PC-9 (cell line): ENCODE data around the gene PIGN. TPM values are rescaled to one million over a fixed set of nuclear protein-coding genes. Genes with fewer than 3 reads are reported as not detected.
A peak's percentile ranks its signal among the peaks of the same experiment; 100 is the strongest.

Experiments used
- Bru-seq: library from RNA; stranded (reverse); fragments of 400-500 nt; gene quantifications from one replicate; lab custom pipeline; 2021; lab: Mats Ljungman, UMichigan
- BruChase-seq, 2 experiments: library from RNA; stranded (reverse); fragments of 400-500 nt; gene quantifications; one replicate each; lab custom pipeline; 2021; lab: Mats Ljungman, UMichigan
- BruUV-seq: library from RNA; stranded (reverse); fragments of 400-500 nt; replicated peaks from 2 replicates; lab custom pipeline; 2021; lab: Mats Ljungman, UMichigan
- CTCF ChIA-PET: fragments of 300-600 bp; sonication (Branson Sonifier 250); formaldehyde crosslinking; loops from one replicate; lab custom pipeline; 2022; ENCODE audit warnings: antibody characterized with exemption; lab: Charles Lee
- POLR2A ChIA-PET: fragments of 300-600 bp; sonication (Branson Sonifier 250); formaldehyde crosslinking; loops from one replicate; lab custom pipeline; 2022; ENCODE audit warnings: antibody characterized with exemption; ENCODE audit not compliant: unreplicated experiment; lab: Charles Lee
- DNase-seq, 2 experiments: peaks; one replicate each; pipeline versions ENCODE4 v3.0.0 to v3.0.0-alpha.2; 2015 to 2022; ENCODE audit warnings: mixed read lengths in 1 of 2
- H2AFZ ChIP-seq: fragments of 200-600 bp; sonication (generic); 2 replicates; pipeline ENCODE4 v1.8.1; 2017; ENCODE audit warnings: antibody characterized with exemption
- H3F3A ChIP-seq: fragments of 200-600 bp; sonication (generic); 2 replicates; pipeline ENCODE4 v1.8.1; 2017; ENCODE audit warnings: antibody characterized with exemption, mild to moderate bottlenecking, low read depth; ENCODE audit not compliant: insufficient read depth
- H3K27ac ChIP-seq: fragments of 200-600 bp; sonication (generic); 2 replicates; pipeline ENCODE4 v1.6.1; 2016; ENCODE audit warnings: mixed run types
- H3K27me3 ChIP-seq: fragments of 200-600 bp; sonication (generic); 2 replicates; pipeline ENCODE4 v1.6.1; 2016; ENCODE audit warnings: low read depth, mixed run types; ENCODE audit not compliant: insufficient read depth
- H3K36me3 ChIP-seq: fragments of 200-600 bp; sonication (generic); 2 replicates; pipeline ENCODE4 v1.6.1; 2016; ENCODE audit warnings: low read depth, mixed run types
- H3K4me1 ChIP-seq: fragments of 200-600 bp; sonication (generic); replicated peaks from 2 replicates; pipeline ENCODE4 v1.6.1; 2016; ENCODE audit warnings: mixed run types; ENCODE audit not compliant: insufficient read depth
- H3K4me2 ChIP-seq: fragments of 200-600 bp; sonication (generic); 2 replicates; pipeline ENCODE4 v1.6.1; 2017; ENCODE audit warnings: mixed run types
- H3K4me3 ChIP-seq: fragments of 200-600 bp; sonication (generic); 2 replicates; pipeline ENCODE4 v1.6.1; 2016; ENCODE audit warnings: mixed run types
- H3K79me2 ChIP-seq: fragments of 200-600 bp; sonication (generic); 2 replicates; pipeline ENCODE4 v1.6.1; 2017; ENCODE audit warnings: low read depth, mixed run types
- H3K9me2 ChIP-seq: fragments of 200-600 bp; sonication (generic); 2 replicates; pipeline ENCODE4 v1.8.1; 2017; ENCODE audit warnings: mild to moderate bottlenecking; ENCODE audit not compliant: insufficient read depth
- H3K9me3 ChIP-seq: fragments of 200-600 bp; sonication (generic); 2 replicates; pipeline ENCODE4 v1.8.1; 2016; ENCODE audit warnings: low read depth; ENCODE audit not compliant: insufficient read depth
- H4K20me1 ChIP-seq: fragments of 200-600 bp; sonication (generic); 2 replicates; pipeline ENCODE4 v1.8.1; 2017; ENCODE audit not compliant: insufficient read depth
- CTCF ChIP-seq: fragments of 200-600 bp; sonication (generic); conservative IDR thresholded peaks from 2 replicates; pipeline ENCODE4 v1.6.1; 2017; ENCODE audit warnings: mixed run types, antibody characterized with exemption, mild to moderate bottlenecking, moderate library complexity
- EZH2 ChIP-seq: fragments of 200-600 bp; sonication (generic); IDR thresholded peaks from 2 replicates; pipeline ENCODE4 v1.8.0; 2017; ENCODE audit warnings: antibody characterized with exemption, low read depth
- intact Hi-C: fragments of 100-400 bp; cut with micrococcal nuclease; formaldehyde crosslinking; loops from one replicate; pipeline ENCODE4 v1.10.0; 2022; ENCODE audit not compliant: unreplicated experiment
- long read RNA-seq: library from polyadenylated mRNA; stranded (forward); transcript quantifications from one replicate; pipeline ENCODE4 v2.0.0, GENCODE V29; 2022
- total RNA-seq: library from RNA; stranded (reverse); gene quantifications from 2 replicates; pipeline ENCODE4 v1.2.3, GENCODE V29; 2021

The PIGN gene
- 14.6 and 20.3 TPM in 2 replicates for total RNA-seq
- Bru-seq, nascent RNA = percentile 62 among the genes with signal in this experiment
- percentile 74 among the genes with signal in this experiment for BruChase-seq, experiment 1, labeled RNA remaining after a 2-hour chase
- percentile 58 among the genes with signal in this experiment for BruChase-seq, experiment 2, labeled RNA remaining after a 6-hour chase
- long read RNA-seq, full-length matches to known transcripts = 10 of 17 reads
- long read RNA-seq, partial matches to known transcripts = 2 of 17 reads
- long read RNA-seq, other reads (novel, unspliced or antisense) = 5 of 17 reads

GRCh38 chr18:62186774-62187542 is at the start of gene PIGN, which contains the start of gene RELCH:
TSS of gene PIGN (minus strand) at chr18:62187056. CDS start at chr18:62161353, 25,703 bp downstream.
TSS of gene RELCH (plus strand) at chr18:62187255. CDS start at chr18:62187506, 251 bp downstream.
- BruUV-seq = no TSS peak
- Histone ChIP-seq H3K9me2 (no peaks in the 10 kb centered on the region), H3K36me3 (0 out of 2 replicates have a peak, but pooled peaks cover 9% of the 10 kb centered on the region), H3F3A (peaks cover 8% of the 10 kb centered on the region), H3K4me2 (peak within 1 kb of the TSS; percentile 92), H3K79me2 (peaks cover 68% of the 10 kb centered on the region), H3K27me3 (no peaks in the 10 kb centered on the region), H2AFZ (peak within 1 kb of the TSS; percentile 99), H3K27ac (peak within 1 kb of the TSS; percentile 76), H3K4me3 (peak within 1 kb of the TSS; percentile 92), H3K9me3 (no peaks in the 10 kb centered on the region), H3K4me1 (peaks cover 42% of the 10 kb centered on the region), H4K20me1 (peaks cover 14% of the 10 kb centered on the region)
- ChIA-PET POLR2A (interaction anchor here (0.5 to 0.7 kb wide), 4 partner anchors 47 to 834 kb away, joined by 3 to 5 read pairs (median 4); partner anchors contain the start of gene ZCCHC2), CTCF (interaction anchor here (0.7 kb wide), 1 partner anchor 481 kb away, joined by 5 read pairs; no protein-coding TSS in a partner anchor)
- DNase-seq = peak; percentile 89 to 96
- intact Hi-C loops = loop anchor here (5.0 to 10.0 kb wide), 2 partner anchors 140 to 528 kb away; partner anchors contain the start of genes PHLPP1 and TNFRSF11A
- TF ChIP-seq CTCF = no peak
- no peak for TF ChIP-seq EZH2

DNA sequence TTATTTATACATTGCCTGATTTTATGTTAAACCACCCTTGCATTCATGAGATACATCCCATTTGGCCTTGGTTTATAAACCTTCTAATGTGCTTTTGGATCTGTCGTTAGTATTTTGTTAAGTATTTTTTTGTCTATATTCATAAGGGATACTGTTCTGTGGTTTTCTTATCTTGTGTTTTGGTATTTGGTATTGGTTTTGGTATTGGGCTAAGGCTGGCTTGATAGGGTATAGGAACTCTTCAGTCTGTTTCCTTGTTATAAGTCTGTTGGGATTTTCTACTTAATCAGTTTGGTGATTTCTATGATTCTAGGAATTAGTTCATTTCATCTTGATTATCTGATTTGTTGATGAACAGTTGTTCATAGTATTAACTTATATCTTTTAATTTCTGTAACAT is 49.4 kb upstream of the PIGN start:
- CTCF ChIA-PET = no interaction called here
- POLR2A ChIA-PET = no interaction called here
- Histone ChIP-seq H3K4me3 (no peak overlapping the region), H3K27ac (no peak overlapping the region), H3K4me2 (no peak overlapping the region), H3K27me3 (no peaks in the 10 kb centered on the region), H3K4me1 (no peaks in the 10 kb centered on the region), H3K79me2 (no peaks in the 10 kb centered on the region), H2AFZ (no peak overlapping the region), H3K36me3 (peaks cover 7% of the 10 kb centered on the region), H3F3A (no peaks in the 10 kb centered on the region), H3K9me2 (no peaks in the 10 kb centered on the region), H4K20me1 (no peaks in the 10 kb centered on the region), H3K9me3 (no peaks in the 10 kb centered on the region)
- intact Hi-C loops = loop anchor here (5.0 kb wide), 1 partner anchor 34 kb away; no protein-coding TSS in a partner anchor
- no TSS peak for BruUV-seq
- TF ChIP-seq EZH2 = no peak
- no peak for TF ChIP-seq CTCF
- DNase-seq = no peak

DNA sequence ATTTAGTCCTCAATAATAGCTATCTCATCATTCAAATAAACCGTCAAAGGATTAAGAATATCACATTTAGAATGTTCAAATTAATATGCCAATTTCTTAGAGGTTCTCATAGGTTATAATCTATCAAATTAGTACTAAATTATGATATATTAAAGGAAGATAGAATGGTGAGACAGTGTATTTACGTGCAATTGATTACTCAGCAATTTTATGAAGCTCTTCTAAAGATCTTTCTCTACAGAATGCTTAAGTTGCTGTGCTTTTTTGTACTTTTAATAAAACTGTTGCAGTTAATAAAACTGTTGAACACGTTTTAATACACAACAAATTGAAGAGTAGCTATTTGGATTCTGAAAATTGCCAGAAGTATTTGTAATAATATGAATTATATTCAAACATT is 39.2 kb upstream of the PIGN start:
- H3K36me3 ChIP-seq = peaks cover 31% of the 10 kb centered on the region
- no peak overlapping the region for H3K4me3 ChIP-seq
- H4K20me1 ChIP-seq = no peaks in the 10 kb centered on the region
- H3F3A ChIP-seq = no peaks in the 10 kb centered on the region
- no peaks in the 10 kb centered on the region for H3K79me2 ChIP-seq
- 0 out of 2 replicates have a peak, but pooled peaks cover 5% of the 10 kb centered on the region for H3K9me3 ChIP-seq
- H3K9me2 ChIP-seq = no peaks in the 10 kb centered on the region
- no peak overlapping the region for H3K27ac ChIP-seq
- no peak overlapping the region for H3K4me2 ChIP-seq
- BruUV-seq = no TSS peak
- H2AFZ ChIP-seq = no peak overlapping the region
- intact Hi-C loops = no loop called here
- CTCF ChIA-PET = no interaction called here
- H3K4me1 ChIP-seq = no peaks in the 10 kb centered on the region
- no peak for DNase-seq
- TF ChIP-seq CTCF = no peak
- no peak for TF ChIP-seq EZH2
- no peaks in the 10 kb centered on the region for H3K27me3 ChIP-seq
- POLR2A ChIA-PET = no interaction called here
